ENCODE data around the gene EPHA6. TPM values are rescaled to one million over a fixed set of nuclear protein-coding genes. Genes with fewer than 3 reads are reported as not detected.

EPHA6 gene
- total RNA-seq, 1 donor from 2014 or later: 0.11 TPM

DNA sequence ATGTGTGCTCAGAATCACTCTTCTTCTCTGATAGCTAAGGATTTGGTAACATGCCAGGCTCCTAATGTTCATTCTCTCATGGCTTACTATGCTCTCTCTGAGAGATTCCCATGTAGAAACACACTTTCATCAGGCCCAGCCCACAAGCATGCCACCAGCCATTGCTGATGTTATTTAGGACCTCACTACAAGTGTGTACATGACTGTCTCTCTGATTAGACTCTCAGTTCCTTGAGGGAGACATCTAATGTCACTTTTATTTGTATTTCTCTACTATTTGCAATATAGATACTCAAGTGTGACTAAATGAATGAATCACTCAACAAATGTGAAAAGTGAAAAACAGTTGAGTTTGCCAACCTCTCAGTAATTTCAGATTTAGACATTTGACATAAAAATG is 865.8 kb downstream of the EPHA6 start:
- Histone ChIP-seq H3K4me2 (no peak overlapping the region), H4K20me1 (ENCODE audit: low read depth) (no peaks in the 10 kb centered on the region), H3K9me3 (ENCODE audit: low read depth) (no peaks in the 10 kb centered on the region), H3F3A (ENCODE audit: low read depth) (no peaks in the 10 kb centered on the region), H3K27me3 (no peaks in the 10 kb centered on the region), H3K79me2 (ENCODE audit: low read depth) (no peaks in the 10 kb centered on the region), H3K36me3 (no peaks in the 10 kb centered on the region), H3K4me3 (no peak overlapping the region), H3K9ac (no peak overlapping the region), H3K4me1 (no peaks in the 10 kb centered on the region), H2AFZ (replicated peaks) (no peak overlapping the region), H3K27ac (no peak overlapping the region)
- no peak overlapping the region for H3K4me3 Mint-ChIP-seq
- H3K27ac Mint-ChIP-seq: no peak overlapping the region
- TF ChIP-seq EZH2 (IDR thresholded peaks at IDR 0.05): no peak
- no peak for TF ChIP-seq CTCF (IDR thresholded peaks at IDR 0.05)
- TF ChIP-seq EZH2phosphoT487 (IDR thresholded peaks at IDR 0.05): no peak
- no peaks in the 10 kb centered on the region for H3K4me1 Mint-ChIP-seq
- H3K36me3 Mint-ChIP-seq: no peaks in the 10 kb centered on the region
- H3K27me3 Mint-ChIP-seq (ENCODE audit: insufficient read depth, low read depth): peaks cover 2% of the 10 kb centered on the region
- no peak for DNase-seq (ENCODE audit: low spot score)
- H3K9me3 Mint-ChIP-seq: no peaks in the 10 kb centered on the region

- Mint-ChIP-seq H3K27me3 (ENCODE audit: insufficient read depth, low read depth) (peaks cover 2% of the 10 kb centered on the region), H3K4me1 (no peaks in the 10 kb centered on the region), H3K4me3 (no peak overlapping the region), H3K9me3 (no peaks in the 10 kb centered on the region), H3K27ac (no peak overlapping the region), H3K36me3 (no peaks in the 10 kb centered on the region)
- no peak overlapping the region for H3K9ac ChIP-seq
- H3K4me3 ChIP-seq: no peak overlapping the region
- H3K4me1 ChIP-seq: no peaks in the 10 kb centered on the region
- TF ChIP-seq CTCF (IDR thresholded peaks at IDR 0.05) (no peak), EZH2 (IDR thresholded peaks at IDR 0.05) (no peak), EZH2phosphoT487 (IDR thresholded peaks at IDR 0.05) (no peak)
- no peaks in the 10 kb centered on the region for H3F3A ChIP-seq (ENCODE audit: low read depth)
- H3K36me3 ChIP-seq: no peaks in the 10 kb centered on the region
- H3K27ac ChIP-seq: no peak overlapping the region
- no peaks in the 10 kb centered on the region for H3K79me2 ChIP-seq (ENCODE audit: low read depth)
- H3K9me3 ChIP-seq (ENCODE audit: low read depth): no peaks in the 10 kb centered on the region
- no peak overlapping the region for H3K4me2 ChIP-seq
- no peak overlapping the region for H2AFZ ChIP-seq (replicated peaks)
- no peaks in the 10 kb centered on the region for H4K20me1 ChIP-seq (ENCODE audit: low read depth)
- H3K27me3 ChIP-seq: no peaks in the 10 kb centered on the region
- no peak for DNase-seq (ENCODE audit: low spot score)
Measured at GRCh38 chr3:97680696-97681095, 866.3 kb downstream of the EPHA6 start.

DNA sequence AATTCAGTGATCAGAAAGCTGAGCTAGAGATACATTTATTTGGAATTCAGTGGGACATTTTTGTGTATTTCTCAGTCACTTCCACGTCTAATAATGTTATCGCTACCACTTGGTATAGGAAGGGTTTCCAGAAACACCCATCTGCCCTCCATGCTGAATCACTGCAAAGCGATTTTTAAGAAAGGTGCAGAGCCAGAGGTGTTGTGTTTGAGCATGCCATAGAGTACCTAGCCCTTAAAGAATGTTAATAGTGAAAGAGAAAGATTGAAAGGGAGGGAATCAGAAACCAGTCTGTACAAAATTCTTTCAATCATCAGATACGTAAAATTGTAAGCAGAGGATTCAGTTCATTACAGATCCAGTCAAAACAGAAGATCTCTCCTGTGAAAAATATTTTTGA is 870.1 kb downstream of the EPHA6 start:
- no peak overlapping the region for H2AFZ ChIP-seq (replicated peaks)
- H3K4me3 Mint-ChIP-seq: no peak overlapping the region
- H3F3A ChIP-seq (ENCODE audit: low read depth): no peaks in the 10 kb centered on the region

More for the DNA sequence above, 870.1 kb downstream of the EPHA6 start:
- Mint-ChIP-seq H3K27me3 (ENCODE audit: insufficient read depth, low read depth) (no peaks in the 10 kb centered on the region), H3K36me3 (no peaks in the 10 kb centered on the region), H3K4me1 (no peaks in the 10 kb centered on the region), H3K9me3 (no peaks in the 10 kb centered on the region), H3K27ac (no peak overlapping the region)
- no peaks in the 10 kb centered on the region for H3K9me3 ChIP-seq (ENCODE audit: low read depth)
- H3K36me3 ChIP-seq: no peaks in the 10 kb centered on the region
- no peaks in the 10 kb centered on the region for H3K27me3 ChIP-seq
- H3K4me1 ChIP-seq: no peaks in the 10 kb centered on the region
- H3K4me3 ChIP-seq: no peak overlapping the region
- no peak for DNase-seq (ENCODE audit: low spot score)
- no peak for TF ChIP-seq CTCF (IDR thresholded peaks at IDR 0.05)
- TF ChIP-seq EZH2phosphoT487 (IDR thresholded peaks at IDR 0.05): no peak
- TF ChIP-seq EZH2 (IDR thresholded peaks at IDR 0.05): no peak
- H3K79me2 ChIP-seq (ENCODE audit: low read depth): no peaks in the 10 kb centered on the region
- no peaks in the 10 kb centered on the region for H4K20me1 ChIP-seq (ENCODE audit: low read depth)
- no peak overlapping the region for H3K9ac ChIP-seq
- H3K4me2 ChIP-seq: no peak overlapping the region
- no peak overlapping the region for H3K27ac ChIP-seq

Data from neural progenitor cell (in vitro differentiated cells).